ENCODE data around the gene DMRTB1. TPM values are rescaled to one million over a fixed set of nuclear protein-coding genes. Genes with fewer than 3 reads are reported as not detected.

The DMRTB1 gene
- total and polyA plus RNA-seq, 9 of the 15 experiments (the other 6 are each of a cell fraction or from before 2014, with no cell fraction given), result 0.06 to 0.35 (median 0.13) TPM; not detected in 3

GRCh38 chr1:53468374-53468773, 9.2 kb downstream of the DMRTB1 start:
- ChIA-PET POLR2A (interaction anchor here (1.1 kb wide), 1 partner anchor 75 kb away, joined by 3 read pairs; no protein-coding TSS in a partner anchor), CTCF (ENCODE audit: low intra/inter-chr PET ratio) (no interaction called here)
- Histone ChIP-seq H3K9me3 (replicated peaks; ENCODE audit: control insufficient read depth, insufficient read depth, low read depth, low read length) (no peaks in the 10 kb centered on the region), H3K4me1 (replicated peaks in 1 of 2; ENCODE audit: control insufficient read depth in 2 of 2, insufficient read depth in 2 of 2, low read length in 2 of 2) (peaks cover 0 to 9% of the 10 kb centered on the region in 2 experiments; a peak in 2 of 5 replicates), H3K79me2 (ENCODE audit: control insufficient read depth, insufficient read depth, low read length) (no peaks in the 10 kb centered on the region), H3K9me1 (ENCODE audit: control insufficient read depth, insufficient read depth, low read length) (no peaks in the 10 kb centered on the region), H4K20me1 (replicated peaks; ENCODE audit: control insufficient read depth, insufficient read depth, low read length) (no peaks in the 10 kb centered on the region), H2AFZ (ENCODE audit: low read depth, low read length) (no peak overlapping the region), H3K9ac (ENCODE audit: insufficient read depth in 1 of 2, low read depth in 2 of 2, low read length in 2 of 2) (no peak overlapping the region), H3K4me2 (ENCODE audit: insufficient read depth, low read length) (no peak overlapping the region), H3K27me3 (ENCODE audit: control insufficient read depth in 2 of 2, insufficient read depth in 2 of 2, low read length in 2 of 2) (peaks cover 14 to 71% of the 10 kb centered on the region in 2 experiments; a peak in 4 of 5 replicates), H3K27ac (ENCODE audit: extremely low read depth, low read depth, low read length) (no peak overlapping the region), H3K36me3 (ENCODE audit: control insufficient read depth, insufficient read depth, low read length) (no peaks in the 10 kb centered on the region), H3K4me3 (no peak overlapping the region)
- FAIRE-seq (no peak), DNase-seq (ENCODE audit: extremely low read depth in 1 of 4, low spot score in 3 of 4) (no peak), ATAC-seq (no peak)
- in situ Hi-C loops (cut with MboI) (no loop called here), intact Hi-C loops (cut with micrococcal nuclease) (no loop called here)
- 8% methylated on average over 2 of the region's 2 CpGs for WGBS (ENCODE audit: insufficient coverage, low coverage, missing lambda C conversion rate)
- no TSS peak for BruUV-seq (replicated peaks)
- no peak for TF ChIP-seq RBFOX2 (IDR thresholded peaks at IDR 0.05; ENCODE audit: low read depth, low read length)
- no peak for TF ChIP-seq THAP12 (CRISPR knock-in tag; IDR thresholded peaks at IDR 0.05)
- TF ChIP-seq SNAPC5 (CRISPR knock-in tag; IDR thresholded peaks at IDR 0.05), result no peak
- no peak for TF ChIP-seq HDGF (IDR thresholded peaks at IDR 0.05)
- no peak for TF ChIP-seq E2F6 (IDR thresholded peaks at IDR 0.05; ENCODE audit: borderline replicate concordance in 1 of 2, extremely low read depth in 1 of 2, insufficient read depth in 1 of 2, insufficient read length in 1 of 2, low read depth in 1 of 2, low read length in 1 of 2, poor library complexity in 1 of 2, severe bottlenecking in 1 of 2)
- no peak for TF ChIP-seq ZBTB34 (CRISPR knock-in tag; IDR thresholded peaks at IDR 0.05)
- TF ChIP-seq ZNF217 (CRISPR knock-in tag; IDR thresholded peaks at IDR 0.05), result no peak
- no peak for TF ChIP-seq SRSF1 (IDR thresholded peaks at IDR 0.05; ENCODE audit: low read depth, low read length)
- TF ChIP-seq RBBP5 (IDR thresholded peaks at IDR 0.05; ENCODE audit: borderline replicate concordance, insufficient read depth, low read length, poor library complexity, severe bottlenecking), result no peak
- no peak for TF ChIP-seq PTTG1 (tag; IDR thresholded peaks at IDR 0.05; ENCODE audit: low read depth)

Data from K562 (cell line).